ENCODE data around the gene RPP30. TPM values are rescaled to one million over a fixed set of nuclear protein-coding genes. Genes with fewer than 3 reads are reported as not detected.

The RPP30 gene
- total and polyA plus RNA-seq, 2 experiments from 2014 or later: 89.7 to 142 TPM

DNA sequence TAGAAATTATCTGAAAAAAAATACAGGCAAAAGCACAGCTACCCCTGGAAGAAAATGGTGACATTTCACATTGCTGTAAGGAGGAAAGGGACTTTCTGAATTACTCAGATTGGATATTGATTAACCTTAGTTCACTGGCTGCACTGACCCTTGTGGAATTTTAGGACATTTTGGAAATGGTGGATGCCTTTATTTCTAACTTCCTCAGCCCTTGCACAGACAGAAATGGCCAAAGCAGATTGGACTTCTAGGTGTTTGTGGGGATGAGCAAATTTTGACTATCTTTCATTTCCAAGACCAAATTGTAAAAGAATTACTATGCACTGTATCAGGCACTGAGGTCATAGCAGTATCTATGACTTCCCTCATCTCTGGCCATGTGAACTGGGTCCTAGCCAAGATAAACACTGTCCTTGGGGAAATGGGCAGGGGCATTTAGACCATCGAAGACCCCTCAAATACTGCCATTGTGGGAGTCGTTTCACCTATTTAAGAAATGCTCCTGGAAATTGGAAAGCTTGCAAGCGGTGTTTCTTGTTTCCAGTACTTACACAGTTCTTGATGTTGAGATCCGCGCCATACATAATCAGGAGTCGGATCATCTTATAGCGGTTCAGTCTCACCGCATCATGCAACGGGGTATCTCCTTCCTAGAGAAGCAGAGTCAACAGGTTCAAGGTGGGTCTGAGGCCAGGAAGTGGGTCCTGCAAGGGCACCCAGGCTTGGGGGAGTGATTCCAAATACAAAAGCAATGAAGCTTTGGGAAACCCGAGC, 43.4 kb downstream of the RPP30 start:
- DNase-seq (ENCODE audit: low spot score) (no peak), ATAC-seq (no peak)
- peaks cover 90% of the 10 kb centered on the region for H3K27me3 Mint-ChIP-seq (ENCODE audit: insufficient read depth, low read depth, poor library complexity)
- peaks cover 5% of the 10 kb centered on the region; the same call in 1 of the 3 replicates for H3K9me3 Mint-ChIP-seq
- H3K27ac ChIP-seq (ENCODE audit: low read depth): no peak overlapping the region
- H3K79me2 ChIP-seq (replicated peaks; ENCODE audit: insufficient read depth): no peaks in the 10 kb centered on the region
- no peak overlapping the region for H3K4me3 Mint-ChIP-seq
- peaks cover 22% of the 10 kb centered on the region; the same call in 1 of the 2 replicates for H4K20me1 ChIP-seq (replicated peaks; ENCODE audit: insufficient read depth)
- peak; percentile 20 for TF ChIP-seq EZH2 (IDR thresholded peaks at IDR 0.05; ENCODE audit: low read depth, unreplicated experiment)
- TF ChIP-seq STAT1 (IDR thresholded peaks at IDR 0.05; ENCODE audit: unreplicated experiment): no peak
- H3K36me3 ChIP-seq (ENCODE audit: insufficient read depth): no peaks in the 10 kb centered on the region
- no peak overlapping the region for H3K27ac Mint-ChIP-seq
- H3K9me2 ChIP-seq (ENCODE audit: insufficient read depth): no peaks in the 10 kb centered on the region
- peaks cover 6% of the 10 kb centered on the region for H3K4me1 ChIP-seq (ENCODE audit: insufficient read depth)
- H3F3A ChIP-seq (replicated peaks; ENCODE audit: low read depth): no peaks in the 10 kb centered on the region; the same call in 1 of the 2 replicates
- no peak overlapping the region for H3K4me2 ChIP-seq
- peaks cover 85% of the 10 kb centered on the region for H3K27me3 ChIP-seq (ENCODE audit: insufficient read depth)
- no peak overlapping the region for H2AFZ ChIP-seq
- H3K4me1 Mint-ChIP-seq: peaks cover 5% of the 10 kb centered on the region
- H3K4me3 ChIP-seq: no peak overlapping the region
- H3K36me3 Mint-ChIP-seq (ENCODE audit: low read depth): no peaks in the 10 kb centered on the region

DNA sequence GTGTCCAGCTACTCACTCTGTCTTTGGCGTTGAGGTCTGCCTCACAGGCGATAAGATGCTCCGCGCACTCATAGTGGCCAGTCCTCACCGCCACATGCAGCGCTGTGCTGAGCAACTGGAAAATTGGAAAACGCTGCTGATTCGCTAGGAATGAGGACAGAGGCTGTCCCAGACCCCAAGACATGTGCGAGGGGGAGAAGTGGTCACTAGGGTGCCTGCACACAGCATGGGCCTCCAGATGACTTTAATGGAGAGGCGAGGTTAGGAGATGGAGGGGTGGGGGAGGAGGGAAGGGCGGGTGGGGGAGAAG, 43.9 kb downstream of the RPP30 start:
- Mint-ChIP-seq H3K36me3 (ENCODE audit: low read depth) (no peaks in the 10 kb centered on the region), H3K27me3 (ENCODE audit: insufficient read depth, low read depth, poor library complexity) (peaks cover 94% of the 10 kb centered on the region), H3K9me3 (peaks cover 4% of the 10 kb centered on the region; the same call in 1 of the 3 replicates), H3K27ac (no peak overlapping the region), H3K4me3 (no peak overlapping the region), H3K4me1 (peaks cover 5% of the 10 kb centered on the region)
- no peak overlapping the region for H3K4me3 ChIP-seq
- H3K27me3 ChIP-seq (ENCODE audit: insufficient read depth): peaks cover 91% of the 10 kb centered on the region
- H3K9me2 ChIP-seq (ENCODE audit: insufficient read depth): no peaks in the 10 kb centered on the region
- no peak overlapping the region for H3K27ac ChIP-seq (ENCODE audit: low read depth)
- no peak overlapping the region for H3K4me2 ChIP-seq
- peaks cover 22% of the 10 kb centered on the region; the same call in 1 of the 2 replicates for H4K20me1 ChIP-seq (replicated peaks; ENCODE audit: insufficient read depth)
- no peaks in the 10 kb centered on the region; the same call in 1 of the 2 replicates for H3F3A ChIP-seq (replicated peaks; ENCODE audit: low read depth)
- DNase-seq (ENCODE audit: low spot score): peak; percentile 29
- H3K79me2 ChIP-seq (replicated peaks; ENCODE audit: insufficient read depth): no peaks in the 10 kb centered on the region
- peaks cover 6% of the 10 kb centered on the region for H3K4me1 ChIP-seq (ENCODE audit: insufficient read depth)
- no peak overlapping the region for H2AFZ ChIP-seq
- ATAC-seq: peak; percentile 60
- H3K36me3 ChIP-seq (ENCODE audit: insufficient read depth): no peaks in the 10 kb centered on the region
- no peak for TF ChIP-seq CREB1 (CRISPR knock-in tag; IDR thresholded peaks at IDR 0.05; ENCODE audit: low read depth)
- TF ChIP-seq NANOG (IDR thresholded peaks at IDR 0.05; ENCODE audit: borderline replicate concordance): no peak
- TF ChIP-seq JUNB (IDR thresholded peaks at IDR 0.05; ENCODE audit: unreplicated experiment): no peak
- no peak for TF ChIP-seq STAT1 (IDR thresholded peaks at IDR 0.05; ENCODE audit: unreplicated experiment)
- TF ChIP-seq, protein P1, sequence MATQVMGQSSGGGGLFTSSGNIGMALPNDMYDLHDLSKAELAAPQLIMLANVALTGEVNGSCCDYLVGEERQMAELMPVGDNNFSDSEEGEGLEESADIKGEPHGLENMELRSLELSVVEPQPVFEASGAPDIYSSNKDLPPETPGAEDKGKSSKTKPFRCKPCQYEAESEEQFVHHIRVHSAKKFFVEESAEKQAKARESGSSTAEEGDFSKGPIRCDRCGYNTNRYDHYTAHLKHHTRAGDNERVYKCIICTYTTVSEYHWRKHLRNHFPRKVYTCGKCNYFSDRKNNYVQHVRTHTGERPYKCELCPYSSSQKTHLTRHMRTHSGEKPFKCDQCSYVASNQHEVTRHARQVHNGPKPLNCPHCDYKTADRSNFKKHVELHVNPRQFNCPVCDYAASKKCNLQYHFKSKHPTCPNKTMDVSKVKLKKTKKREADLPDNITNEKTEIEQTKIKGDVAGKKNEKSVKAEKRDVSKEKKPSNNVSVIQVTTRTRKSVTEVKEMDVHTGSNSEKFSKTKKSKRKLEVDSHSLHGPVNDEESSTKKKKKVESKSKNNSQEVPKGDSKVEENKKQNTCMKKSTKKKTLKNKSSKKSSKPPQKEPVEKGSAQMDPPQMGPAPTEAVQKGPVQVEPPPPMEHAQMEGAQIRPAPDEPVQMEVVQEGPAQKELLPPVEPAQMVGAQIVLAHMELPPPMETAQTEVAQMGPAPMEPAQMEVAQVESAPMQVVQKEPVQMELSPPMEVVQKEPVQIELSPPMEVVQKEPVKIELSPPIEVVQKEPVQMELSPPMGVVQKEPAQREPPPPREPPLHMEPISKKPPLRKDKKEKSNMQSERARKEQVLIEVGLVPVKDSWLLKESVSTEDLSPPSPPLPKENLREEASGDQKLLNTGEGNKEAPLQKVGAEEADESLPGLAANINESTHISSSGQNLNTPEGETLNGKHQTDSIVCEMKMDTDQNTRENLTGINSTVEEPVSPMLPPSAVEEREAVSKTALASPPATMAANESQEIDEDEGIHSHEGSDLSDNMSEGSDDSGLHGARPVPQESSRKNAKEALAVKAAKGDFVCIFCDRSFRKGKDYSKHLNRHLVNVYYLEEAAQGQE (IDR thresholded peaks at IDR 0.05; ENCODE audit: unreplicated experiment): no peak
- TF ChIP-seq, protein P2, sequence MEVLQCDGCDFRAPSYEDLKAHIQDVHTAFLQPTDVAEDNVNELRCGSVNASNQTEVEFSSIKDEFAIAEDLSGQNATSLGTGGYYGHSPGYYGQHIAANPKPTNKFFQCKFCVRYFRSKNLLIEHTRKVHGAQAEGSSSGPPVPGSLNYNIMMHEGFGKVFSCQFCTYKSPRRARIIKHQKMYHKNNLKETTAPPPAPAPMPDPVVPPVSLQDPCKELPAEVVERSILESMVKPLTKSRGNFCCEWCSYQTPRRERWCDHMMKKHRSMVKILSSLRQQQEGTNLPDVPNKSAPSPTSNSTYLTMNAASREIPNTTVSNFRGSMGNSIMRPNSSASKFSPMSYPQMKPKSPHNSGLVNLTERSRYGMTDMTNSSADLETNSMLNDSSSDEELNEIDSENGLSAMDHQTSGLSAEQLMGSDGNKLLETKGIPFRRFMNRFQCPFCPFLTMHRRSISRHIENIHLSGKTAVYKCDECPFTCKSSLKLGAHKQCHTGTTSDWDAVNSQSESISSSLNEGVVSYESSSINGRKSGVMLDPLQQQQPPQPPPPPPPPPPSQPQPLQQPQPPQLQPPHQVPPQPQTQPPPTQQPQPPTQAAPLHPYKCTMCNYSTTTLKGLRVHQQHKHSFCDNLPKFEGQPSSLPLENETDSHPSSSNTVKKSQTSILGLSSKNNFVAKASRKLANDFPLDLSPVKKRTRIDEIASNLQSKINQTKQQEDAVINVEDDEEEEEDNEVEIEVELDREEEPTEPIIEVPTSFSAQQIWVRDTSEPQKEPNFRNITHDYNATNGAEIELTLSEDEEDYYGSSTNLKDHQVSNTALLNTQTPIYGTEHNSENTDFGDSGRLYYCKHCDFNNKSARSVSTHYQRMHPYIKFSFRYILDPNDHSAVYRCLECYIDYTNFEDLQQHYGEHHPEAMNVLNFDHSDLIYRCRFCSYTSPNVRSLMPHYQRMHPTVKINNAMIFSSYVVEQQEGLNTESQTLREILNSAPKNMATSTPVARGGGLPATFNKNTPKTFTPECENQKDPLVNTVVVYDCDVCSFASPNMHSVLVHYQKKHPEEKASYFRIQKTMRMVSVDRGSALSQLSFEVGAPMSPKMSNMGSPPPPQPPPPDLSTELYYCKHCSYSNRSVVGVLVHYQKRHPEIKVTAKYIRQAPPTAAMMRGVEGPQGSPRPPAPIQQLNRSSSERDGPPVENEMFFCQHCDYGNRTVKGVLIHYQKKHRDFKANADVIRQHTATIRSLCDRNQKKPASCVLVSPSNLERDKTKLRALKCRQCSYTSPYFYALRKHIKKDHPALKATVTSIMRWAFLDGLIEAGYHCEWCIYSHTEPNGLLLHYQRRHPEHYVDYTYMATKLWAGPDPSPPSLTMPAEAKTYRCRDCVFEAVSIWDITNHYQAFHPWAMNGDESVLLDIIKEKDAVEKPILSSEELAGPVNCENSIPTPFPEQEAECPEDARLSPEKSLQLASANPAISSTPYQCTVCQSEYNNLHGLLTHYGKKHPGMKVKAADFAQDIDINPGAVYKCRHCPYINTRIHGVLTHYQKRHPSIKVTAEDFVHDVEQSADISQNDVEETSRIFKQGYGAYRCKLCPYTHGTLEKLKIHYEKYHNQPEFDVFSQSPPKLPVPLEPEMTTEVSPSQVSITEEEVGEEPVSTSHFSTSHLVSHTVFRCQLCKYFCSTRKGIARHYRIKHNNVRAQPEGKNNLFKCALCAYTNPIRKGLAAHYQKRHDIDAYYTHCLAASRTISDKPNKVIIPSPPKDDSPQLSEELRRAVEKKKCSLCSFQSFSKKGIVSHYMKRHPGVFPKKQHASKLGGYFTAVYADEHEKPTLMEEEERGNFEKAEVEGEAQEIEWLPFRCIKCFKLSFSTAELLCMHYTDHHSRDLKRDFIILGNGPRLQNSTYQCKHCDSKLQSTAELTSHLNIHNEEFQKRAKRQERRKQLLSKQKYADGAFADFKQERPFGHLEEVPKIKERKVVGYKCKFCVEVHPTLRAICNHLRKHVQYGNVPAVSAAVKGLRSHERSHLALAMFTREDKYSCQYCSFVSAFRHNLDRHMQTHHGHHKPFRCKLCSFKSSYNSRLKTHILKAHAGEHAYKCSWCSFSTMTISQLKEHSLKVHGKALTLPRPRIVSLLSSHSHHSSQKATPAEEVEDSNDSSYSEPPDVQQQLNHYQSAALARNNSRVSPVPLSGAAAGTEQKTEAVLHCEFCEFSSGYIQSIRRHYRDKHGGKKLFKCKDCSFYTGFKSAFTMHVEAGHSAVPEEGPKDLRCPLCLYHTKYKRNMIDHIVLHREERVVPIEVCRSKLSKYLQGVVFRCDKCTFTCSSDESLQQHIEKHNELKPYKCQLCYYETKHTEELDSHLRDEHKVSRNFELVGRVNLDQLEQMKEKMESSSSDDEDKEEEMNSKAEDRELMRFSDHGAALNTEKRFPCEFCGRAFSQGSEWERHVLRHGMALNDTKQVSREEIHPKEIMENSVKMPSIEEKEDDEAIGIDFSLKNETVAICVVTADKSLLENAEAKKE (CRISPR knock-in tag; IDR thresholded peaks at IDR 0.05): no peak
- TF ChIP-seq ETS1 (IDR thresholded peaks at IDR 0.05): no peak

Data from GM23338 (cell line).